Renal cortex interstitium (tissue), 11 donors: ENCODE results near the gene HELZ. TPM values are rescaled to one million over a fixed set of nuclear protein-coding genes. Genes with fewer than 3 reads are reported as not detected.
"Not testable (repeated sequence)": the region's sequence is repeated elsewhere in the genome, so short reads cannot be mapped to it uniquely, and the experiment has no call there.

Source experiments
- DNase-seq, 11 donors: peaks; one replicate each; pipeline ENCODE4 v3.0.0-alpha.2; 2013; ENCODE audit warnings: low read depth in 9 of 11, low spot score in 4 of 11; ENCODE audit errors: extremely low read depth in 1 of 11
- polyA plus RNA-seq, 3 donors: library from polyadenylated mRNA; unstranded; fragments of 120-200 nt; gene quantifications; one replicate each; pipeline ENCODE4 v1.2.1, GENCODE V29; 2013; ENCODE audit not compliant: insufficient read length in 3 of 3

The HELZ gene
- polyA plus RNA-seq, 3 donors, result 29.1 to 33.6 (median 30.3) TPM

DNA sequence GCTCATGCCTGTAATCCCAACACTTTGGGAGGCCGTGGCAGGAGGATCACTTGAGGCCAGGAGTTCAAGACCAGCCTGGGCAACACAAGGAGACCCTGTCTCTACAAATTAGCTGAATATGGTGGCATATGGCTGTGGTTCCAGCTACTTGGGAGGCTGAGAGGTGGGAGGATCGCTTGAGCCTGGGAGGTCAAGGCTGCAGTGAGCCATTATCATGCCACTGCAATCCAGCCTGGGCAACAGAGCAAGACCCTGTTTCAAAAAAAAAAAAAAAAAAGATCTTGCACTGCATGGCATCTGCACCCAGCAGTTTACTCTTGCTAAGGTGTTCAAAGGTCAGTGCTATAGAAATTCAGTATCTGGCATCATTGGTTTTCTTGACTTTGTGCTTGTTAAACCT, 26.2 kb upstream of the HELZ start:
- DNase-seq, result not testable (repeated sequence)

DNA sequence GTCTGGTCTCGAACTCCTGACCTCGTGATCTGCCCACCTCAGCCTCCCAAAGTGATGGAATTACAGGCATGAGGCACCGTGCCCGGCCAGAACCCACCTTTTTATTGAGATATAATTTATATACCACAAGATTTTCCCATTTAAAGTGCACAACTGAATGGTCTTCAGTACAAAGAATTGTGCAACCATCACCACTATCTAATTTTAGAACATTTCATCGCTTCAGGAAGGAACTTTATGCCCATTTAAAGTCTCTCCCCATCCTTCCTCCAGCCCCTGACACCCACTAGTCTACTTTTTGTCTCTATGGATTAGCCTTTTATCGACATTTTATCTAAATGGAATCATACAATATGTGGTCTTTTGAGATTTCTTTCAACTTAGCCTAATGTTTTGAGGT, 25.4 kb upstream of the HELZ start:
- DNase-seq, result no peak

DNA sequence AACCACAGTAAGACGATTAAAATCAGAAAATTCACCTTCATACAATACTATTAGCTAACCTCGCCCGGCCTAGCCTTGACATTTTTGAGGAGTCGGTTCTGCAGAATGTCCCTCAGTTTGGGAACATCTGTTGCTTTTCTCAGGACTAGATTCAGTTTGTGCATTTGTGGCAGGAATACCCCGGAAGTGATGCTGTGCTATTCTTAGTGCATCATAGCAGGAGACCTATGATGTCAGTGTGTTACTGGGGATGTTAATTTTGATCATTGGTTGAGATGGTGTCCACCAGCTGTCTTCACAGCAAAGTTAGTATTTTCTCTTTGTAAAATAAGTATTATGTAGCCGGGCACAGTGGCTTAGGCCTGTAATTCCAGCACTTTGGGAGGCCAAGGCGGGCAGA, 21.5 kb upstream of the HELZ start:
- DNase-seq, result no peak

DNA sequence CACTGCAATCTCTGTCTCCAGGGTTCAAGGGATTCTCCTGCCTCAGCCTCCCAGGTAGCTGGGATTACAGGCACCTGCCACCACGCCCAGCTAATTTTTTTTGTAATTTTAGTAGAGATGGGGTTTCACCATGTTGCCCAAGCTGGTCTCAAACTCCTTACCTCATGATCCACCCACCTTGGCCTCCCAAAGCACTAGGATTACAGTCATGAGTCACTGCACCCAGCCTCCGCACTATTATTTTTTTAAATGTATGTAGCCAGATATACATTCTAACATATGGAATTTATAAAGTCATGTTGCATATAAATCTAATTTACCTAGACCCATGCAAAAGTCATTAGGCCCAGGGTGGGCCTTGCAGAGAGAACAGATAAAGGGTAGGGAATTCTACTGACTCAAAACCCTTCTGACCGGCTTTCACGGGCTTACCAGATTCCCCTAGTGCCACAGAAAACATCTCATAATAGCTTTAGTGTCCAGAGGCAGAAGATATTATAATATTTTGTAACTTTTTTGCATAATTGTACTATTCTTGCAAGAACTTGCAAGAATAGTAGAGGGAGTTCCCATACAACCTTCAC, 20.5 kb upstream of the HELZ start:
- no peak for DNase-seq

- DNase-seq, result no peak
Measured at GRCh38 chr17:67262435-67263117, 17.6 kb upstream of the HELZ start.

DNA sequence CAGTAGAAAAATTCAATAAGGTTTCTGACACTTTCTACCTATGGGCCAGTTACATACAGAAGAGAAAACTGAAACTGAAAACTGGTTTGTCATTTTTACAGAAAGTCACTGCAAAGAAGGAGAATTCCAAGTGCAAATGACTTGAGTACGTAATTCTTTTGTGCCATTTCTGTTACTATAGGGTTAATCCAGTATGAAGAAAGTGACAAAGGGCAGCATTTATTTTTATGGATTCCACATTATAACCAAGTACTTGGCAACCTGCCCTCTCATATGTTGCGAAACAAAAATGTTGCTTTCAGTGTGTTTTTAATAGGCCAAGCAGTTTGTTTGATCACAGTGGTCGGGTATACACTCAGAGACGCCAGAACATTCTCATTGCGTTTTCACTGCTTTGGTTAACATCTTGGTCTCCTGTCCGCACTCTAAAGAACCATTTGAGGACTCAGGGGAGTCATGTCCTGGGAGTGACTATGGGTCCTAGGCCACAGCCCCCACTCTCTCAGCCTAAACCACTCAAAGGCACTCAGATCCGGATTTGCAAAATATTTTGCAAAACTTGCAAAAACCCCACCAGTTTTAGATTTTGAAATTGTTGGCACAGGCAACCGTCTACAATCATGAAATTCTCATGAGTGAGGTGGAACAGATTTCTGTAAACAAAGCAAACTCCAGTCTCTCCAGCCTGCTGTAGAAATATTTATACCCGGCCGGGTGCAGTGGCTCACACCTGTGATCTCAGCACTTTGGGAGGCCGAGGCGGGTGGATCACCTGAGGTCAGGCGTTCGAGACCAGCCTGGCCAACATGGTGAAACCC, 15.4 kb upstream of the HELZ start:
- peak in 2 of 11 donors; percentile 31 to 32 for DNase-seq

DNA sequence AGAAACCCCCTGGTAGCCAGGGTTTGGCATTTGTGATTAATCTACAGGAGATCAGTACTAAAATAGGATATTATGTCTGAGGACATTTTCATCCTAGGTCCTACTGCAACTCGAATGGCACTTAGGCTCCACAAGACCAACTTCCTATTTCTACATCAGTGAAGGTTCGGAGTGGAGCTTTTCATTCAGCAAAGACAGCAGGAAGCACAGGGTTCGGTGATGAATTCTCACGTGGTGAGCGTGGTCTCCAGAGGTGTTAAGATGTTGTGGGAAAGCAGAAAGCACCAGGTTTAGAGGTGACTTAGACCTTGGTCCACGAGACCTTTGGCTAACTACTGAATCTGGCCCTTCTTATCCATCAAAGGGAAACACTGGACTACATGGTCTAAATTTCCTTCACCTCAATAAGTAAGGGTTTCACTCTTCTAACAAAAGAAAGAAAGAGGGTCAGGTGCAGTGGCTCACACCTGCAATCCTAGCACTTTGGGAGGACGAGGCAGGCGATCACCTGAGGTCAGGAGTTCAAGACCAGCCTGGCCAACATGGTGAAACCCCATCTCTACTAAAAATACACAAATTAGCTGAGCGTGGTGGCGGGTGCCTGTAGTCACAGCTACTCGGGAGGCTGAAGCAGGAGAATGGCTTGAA, 13.9 kb upstream of the HELZ start:
- no peak for DNase-seq

GRCh38 chr17:67256075-67256732, 11.2 kb upstream of the HELZ start:
- no peak for DNase-seq

DNA sequence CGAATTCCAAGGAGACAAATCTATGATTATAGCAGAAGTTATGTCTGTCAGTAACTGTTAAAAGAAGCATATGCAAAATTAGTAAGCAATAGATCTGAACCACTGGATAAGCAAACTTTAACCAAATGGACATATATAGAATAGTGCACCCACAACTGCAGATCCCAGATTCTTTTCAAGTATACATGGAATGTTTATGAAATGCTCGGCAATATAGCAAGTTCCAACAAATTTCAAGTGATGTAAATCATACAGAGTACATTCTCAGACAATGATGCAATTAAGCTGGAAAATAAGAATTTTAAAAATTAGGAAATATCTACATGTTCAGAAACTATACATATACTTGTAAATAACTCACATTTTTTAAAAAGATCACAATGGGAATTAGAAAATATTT, 8.4 kb upstream of the HELZ start:
- no peak for DNase-seq

GRCh38 chr17:67251586-67251985, 6.6 kb upstream of the HELZ start:
- DNase-seq, result not testable (repeated sequence)

GRCh38 chr17:67248291-67248690, 3.3 kb upstream of the HELZ start:
- no peak for DNase-seq

DNA sequence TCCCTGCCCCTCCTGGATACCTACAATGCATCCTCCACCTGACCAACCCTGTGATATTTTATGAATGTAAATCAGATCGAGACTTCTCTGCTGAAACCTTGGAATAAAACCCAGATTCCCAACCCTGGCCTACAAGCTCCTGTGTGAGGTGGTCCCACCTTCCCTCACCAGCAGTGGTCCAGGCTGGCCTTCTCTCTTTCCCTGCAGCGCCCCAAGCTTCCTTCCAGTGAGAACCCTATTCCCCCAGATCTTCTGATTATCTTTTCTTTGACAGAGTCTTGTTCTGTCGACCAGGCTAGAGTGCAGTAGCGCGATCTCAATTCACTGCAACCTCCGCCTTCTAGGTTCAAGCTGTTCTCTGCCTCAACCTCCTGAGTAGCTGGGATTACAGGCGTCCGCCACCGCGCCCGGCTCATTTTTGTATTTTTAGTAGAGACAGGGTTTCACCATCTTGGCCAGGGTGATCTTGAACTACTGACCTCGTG, 2.5 kb upstream of the HELZ start:
- DNase-seq, result no peak

- DNase-seq, result peak in 1 of 11 donors; percentile 36
Measured at GRCh38 chr17:67246653-67247415, 1.8 kb upstream of the HELZ start.

- DNase-seq, result no peak
Measured at GRCh38 chr17:67246403-67246652, 1.3 kb upstream of the HELZ start.

DNA sequence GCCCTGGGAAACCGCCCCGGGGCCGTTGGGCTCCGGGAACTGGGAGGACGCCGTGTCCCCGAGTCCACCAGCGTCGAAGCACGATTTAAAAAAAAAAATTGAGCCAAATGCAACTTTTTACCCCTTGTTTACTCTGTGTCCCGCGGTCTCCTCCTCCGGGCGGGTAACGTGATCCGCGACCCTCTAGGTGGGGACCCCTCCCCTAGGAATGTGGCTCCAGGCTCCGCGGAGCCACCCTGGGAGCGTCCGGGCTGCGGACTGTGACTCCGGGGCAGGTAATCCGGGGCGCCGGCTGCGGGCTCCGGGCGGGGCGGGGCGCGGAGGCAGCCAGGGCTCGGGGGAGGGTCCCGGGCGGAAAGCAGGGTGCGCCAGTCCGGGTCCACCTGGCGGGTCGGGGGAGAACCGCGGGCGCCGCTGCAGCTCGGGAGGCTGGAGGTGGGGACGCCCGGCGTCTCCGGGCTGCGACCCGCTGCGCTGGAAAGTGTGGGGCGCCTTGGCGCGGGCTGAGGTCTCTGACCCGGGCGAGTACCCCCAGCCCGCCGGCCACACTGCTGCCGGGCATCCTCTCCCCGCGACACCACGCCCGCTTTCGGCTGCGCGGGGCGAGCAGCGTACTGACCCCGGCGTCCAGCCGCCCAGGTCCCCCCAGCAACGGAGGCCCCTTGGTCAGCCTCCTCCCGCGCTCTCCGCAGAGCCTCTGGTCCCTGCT, 852 bp upstream of the HELZ start:
- peak in 5 of 11 donors; percentile 19 to 66 (median 59) for DNase-seq

- DNase-seq, result peak in 1 of 11 donors; percentile 11
Measured at GRCh38 chr17:67244431-67245072, 444 bp downstream of the HELZ start.

DNA sequence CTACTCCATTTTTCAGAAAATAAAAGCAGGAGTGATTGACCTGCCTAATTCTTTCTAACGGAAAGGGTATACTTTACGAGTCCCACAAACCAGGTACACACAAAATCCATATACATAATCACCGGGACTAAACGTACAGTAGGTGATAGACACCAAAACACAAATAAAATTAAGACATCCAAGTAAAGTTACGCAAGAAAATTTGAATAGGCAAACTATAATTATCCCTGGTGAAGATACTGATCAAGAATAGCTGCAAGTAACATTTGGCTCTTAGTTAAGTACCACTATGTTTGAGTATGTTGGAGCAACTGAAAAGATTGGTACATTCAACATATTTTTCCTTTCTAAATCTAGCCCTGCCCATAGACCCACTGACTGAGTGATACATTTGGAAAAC, 1.7 kb downstream of the HELZ start:
- DNase-seq, result no peak
